Effector memory CD4-positive, alpha-beta T cell (primary cell): ENCODE measurements around the gene ILF3.

Experiments used
- DNase-seq, 3 donors: peaks; one replicate each; pipeline ENCODE4 v3.0.0-alpha.2; 2020
- H3K27ac ChIP-seq: 2 replicates; pipeline ENCODE4 v1.7.0; 2013; ENCODE audit warnings: mild to moderate bottlenecking, low read length, moderate library complexity; ENCODE audit not compliant: insufficient read depth, poor library complexity, severe bottlenecking
- H3K27me3 ChIP-seq: replicated peaks from 2 replicates; pipeline ENCODE4 v1.7.0; 2013; ENCODE audit warnings: mild to moderate bottlenecking, low read length; ENCODE audit not compliant: insufficient read depth, control insufficient read depth, poor library complexity, severe bottlenecking
- H3K36me3 ChIP-seq: 2 replicates; pipeline ENCODE4 v1.7.0; 2013; ENCODE audit warnings: mild to moderate bottlenecking, low read length, moderate library complexity; ENCODE audit not compliant: control insufficient read depth, insufficient read depth
- H3K4me1 ChIP-seq: 2 replicates; pipeline ENCODE4 v1.7.0; 2013; ENCODE audit warnings: low read length, mild to moderate bottlenecking; ENCODE audit not compliant: control insufficient read depth, insufficient read depth, poor library complexity, severe bottlenecking
- H3K4me3 ChIP-seq: 2 replicates; pipeline ENCODE4 v1.7.0; 2013; ENCODE audit warnings: low read length, low read depth, mild to moderate bottlenecking; ENCODE audit not compliant: insufficient read depth, poor library complexity, severe bottlenecking
- H3K9me3 ChIP-seq: 2 replicates; pipeline ENCODE4 v1.7.0; 2013; ENCODE audit warnings: mild to moderate bottlenecking, low read length, moderate library complexity; ENCODE audit not compliant: control insufficient read depth

ILF3 gene

DNA sequence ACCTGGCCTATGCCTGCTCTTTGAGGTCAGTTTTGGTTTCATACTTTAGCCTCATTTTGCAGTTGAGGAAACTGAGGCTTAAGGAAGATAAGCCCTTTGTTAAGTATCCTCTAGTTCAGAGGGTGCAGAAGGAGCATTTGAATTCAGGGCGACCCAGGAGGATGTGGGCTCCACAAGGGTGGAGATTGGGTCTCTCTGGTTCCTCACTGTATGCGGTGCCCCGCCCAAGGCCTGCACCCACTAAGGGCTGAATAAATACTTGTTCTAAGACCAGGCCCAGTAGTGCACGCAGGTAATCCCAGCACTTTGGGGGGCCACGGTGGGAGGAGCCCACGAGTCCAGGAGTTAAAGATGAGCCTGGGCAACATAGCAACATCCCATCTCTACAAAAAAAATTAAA is 29.6 kb upstream of the ILF3 start:
- H3K4me1 ChIP-seq, result peaks cover 19% of the 10 kb centered on the region
- H3K9me3 ChIP-seq, result no peaks in the 10 kb centered on the region
- H3K36me3 ChIP-seq, result peaks cover 29% of the 10 kb centered on the region
- no peak for DNase-seq
- no peak overlapping the region for H3K27ac ChIP-seq
- H3K4me3 ChIP-seq, result no peak overlapping the region
- no peaks in the 10 kb centered on the region for H3K27me3 ChIP-seq

DNA sequence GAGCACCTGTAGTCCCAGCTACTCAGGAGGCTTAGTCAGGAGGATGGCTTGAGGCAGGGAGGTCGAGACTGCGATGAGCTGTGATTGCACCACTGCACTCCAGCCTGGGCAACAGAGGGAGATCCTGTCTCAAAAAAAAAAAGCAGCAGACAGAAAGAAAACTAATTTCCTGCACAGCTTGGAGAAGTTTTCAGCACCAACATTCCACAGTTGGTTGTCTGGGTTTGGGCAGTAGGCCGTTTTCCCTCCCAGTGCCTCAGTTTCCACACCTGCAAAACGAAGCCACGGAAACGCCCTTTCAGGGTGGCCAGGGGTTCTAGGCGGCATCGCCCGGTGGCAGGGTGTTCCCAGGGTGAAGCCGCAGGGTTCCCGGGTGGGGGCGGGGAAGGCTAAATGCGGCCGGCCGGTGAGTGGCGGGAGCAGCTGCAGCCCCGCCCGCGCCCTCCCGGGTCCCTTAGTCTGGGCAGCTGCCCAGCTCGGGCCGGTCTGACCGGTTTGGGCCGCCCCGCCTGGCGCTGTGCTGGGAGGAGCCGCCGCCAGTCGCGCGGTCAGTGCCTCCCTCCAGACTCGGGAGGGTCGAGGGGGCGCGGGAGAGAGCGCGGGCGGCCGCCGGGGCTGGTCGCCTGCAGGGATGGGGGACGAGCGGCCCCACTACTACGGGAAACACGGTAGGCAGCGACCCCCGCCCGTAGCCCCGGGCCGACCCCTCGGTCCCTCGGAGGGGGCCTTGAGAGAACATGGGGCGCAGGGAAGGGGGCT is 29.0 kb upstream of the ILF3 start, which contains the start of gene SLC44A2:
Gene SLC44A2, plus strand, starts transcription at position 551 of the 759 bp plus-strand sequence. Its CDS starts 81 bp downstream, at position 632.
- Histone ChIP-seq H3K4me3 (no peak within 1 kb of the TSS), H3K36me3 (peaks cover 34% of the 10 kb centered on the region), H3K27ac (no peak within 1 kb of the TSS), H3K27me3 (no peaks in the 10 kb centered on the region), H3K9me3 (no peaks in the 10 kb centered on the region), H3K4me1 (peaks cover 19% of the 10 kb centered on the region)
- DNase-seq, result no peak

DNA sequence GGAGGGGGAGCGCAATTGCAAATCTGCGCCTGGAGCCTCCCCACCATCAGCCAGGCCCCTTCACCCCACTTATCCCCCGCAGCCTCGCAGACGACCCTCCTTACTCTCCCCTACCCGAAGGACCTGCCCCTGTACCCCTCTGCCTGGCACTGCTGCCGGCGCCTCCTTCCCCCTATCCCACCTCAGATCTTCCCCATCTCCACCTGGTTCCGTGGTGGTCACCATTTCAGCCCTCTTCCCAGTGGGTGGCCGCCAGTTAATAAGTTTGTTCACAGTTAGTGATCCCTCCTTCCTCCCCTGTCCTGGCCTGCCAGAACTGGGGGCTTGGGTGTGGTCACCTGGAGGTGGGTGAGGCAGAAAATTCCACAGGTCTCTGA is 28.4 kb upstream of the ILF3 start:
- Histone ChIP-seq H3K27me3 (no peaks in the 10 kb centered on the region), H3K27ac (no peak overlapping the region), H3K9me3 (no peaks in the 10 kb centered on the region), H3K36me3 (peaks cover 34% of the 10 kb centered on the region), H3K4me3 (no peak overlapping the region), H3K4me1 (peaks cover 16% of the 10 kb centered on the region)
- DNase-seq, result no peak

DNA sequence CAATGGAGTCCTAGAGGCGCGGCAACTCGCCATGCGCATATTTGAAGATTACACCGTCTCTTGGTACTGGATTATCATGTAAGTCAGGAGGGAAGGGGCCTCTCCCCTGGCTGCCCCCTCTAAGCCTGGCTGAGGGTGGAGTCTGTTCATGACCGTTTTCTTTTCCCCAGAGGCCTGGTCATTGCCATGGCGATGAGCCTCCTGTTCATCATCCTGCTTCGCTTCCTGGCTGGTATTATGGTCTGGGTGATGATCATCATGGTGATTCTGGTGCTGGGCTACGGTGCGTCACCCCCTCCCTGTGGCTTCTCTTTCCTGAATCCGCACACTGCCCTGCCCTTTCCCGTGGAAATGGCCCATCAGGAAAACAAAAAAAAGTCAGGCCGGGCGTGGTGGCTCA is 22.3 kb upstream of the ILF3 start:
- no peaks in the 10 kb centered on the region for H3K4me1 ChIP-seq
- no peak for DNase-seq
- no peak overlapping the region for H3K4me3 ChIP-seq
- H3K36me3 ChIP-seq, result peaks cover 81% of the 10 kb centered on the region
- no peaks in the 10 kb centered on the region for H3K9me3 ChIP-seq
- no peaks in the 10 kb centered on the region for H3K27me3 ChIP-seq
- no peak overlapping the region for H3K27ac ChIP-seq

DNA sequence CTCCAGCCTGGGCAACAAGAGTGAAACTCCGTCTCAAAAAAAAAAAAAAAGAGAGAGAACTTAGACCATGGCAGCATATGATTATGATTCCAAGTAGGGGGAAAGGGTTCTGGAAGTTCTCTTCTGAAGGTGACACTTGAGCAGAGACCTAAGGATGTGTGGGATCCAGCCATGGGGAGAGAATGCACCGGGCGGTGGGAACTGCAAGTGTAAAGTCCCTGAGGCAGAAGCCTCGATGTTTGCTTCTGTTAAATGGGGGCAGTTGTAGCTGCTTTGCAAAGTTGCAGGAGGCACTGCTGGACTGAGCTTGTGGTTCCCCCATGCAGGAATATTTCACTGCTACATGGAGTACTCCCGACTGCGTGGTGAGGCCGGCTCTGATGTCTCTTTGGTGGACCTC is 19.7 kb upstream of the ILF3 start:
- Histone ChIP-seq H3K27me3 (no peaks in the 10 kb centered on the region), H3K4me1 (no peaks in the 10 kb centered on the region), H3K9me3 (no peaks in the 10 kb centered on the region), H3K36me3 (peaks cover 82% of the 10 kb centered on the region), H3K27ac (no peak overlapping the region), H3K4me3 (no peak overlapping the region)
- no peak for DNase-seq

DNA sequence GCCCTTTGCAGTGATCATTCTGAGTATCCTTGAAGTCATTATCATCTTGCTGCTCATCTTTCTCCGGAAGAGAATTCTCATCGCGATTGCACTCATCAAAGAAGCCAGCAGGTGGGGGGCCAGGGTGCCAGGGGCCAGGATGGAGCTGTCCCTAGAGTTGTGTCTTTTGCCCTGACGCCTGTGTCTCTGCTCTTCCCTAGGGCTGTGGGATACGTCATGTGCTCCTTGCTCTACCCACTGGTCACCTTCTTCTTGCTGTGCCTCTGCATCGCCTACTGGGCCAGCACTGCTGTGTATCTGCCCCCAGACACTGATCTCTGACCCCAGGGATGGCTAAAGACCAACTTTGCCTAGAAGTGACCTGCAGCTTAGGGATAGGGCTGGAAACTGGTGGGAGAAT is 19.2 kb upstream of the ILF3 start:
- Histone ChIP-seq H3K4me3 (no peak overlapping the region), H3K27ac (no peak overlapping the region), H3K4me1 (no peaks in the 10 kb centered on the region), H3K36me3 (peaks cover 82% of the 10 kb centered on the region), H3K27me3 (no peaks in the 10 kb centered on the region), H3K9me3 (no peaks in the 10 kb centered on the region)
- DNase-seq, result no peak

DNA sequence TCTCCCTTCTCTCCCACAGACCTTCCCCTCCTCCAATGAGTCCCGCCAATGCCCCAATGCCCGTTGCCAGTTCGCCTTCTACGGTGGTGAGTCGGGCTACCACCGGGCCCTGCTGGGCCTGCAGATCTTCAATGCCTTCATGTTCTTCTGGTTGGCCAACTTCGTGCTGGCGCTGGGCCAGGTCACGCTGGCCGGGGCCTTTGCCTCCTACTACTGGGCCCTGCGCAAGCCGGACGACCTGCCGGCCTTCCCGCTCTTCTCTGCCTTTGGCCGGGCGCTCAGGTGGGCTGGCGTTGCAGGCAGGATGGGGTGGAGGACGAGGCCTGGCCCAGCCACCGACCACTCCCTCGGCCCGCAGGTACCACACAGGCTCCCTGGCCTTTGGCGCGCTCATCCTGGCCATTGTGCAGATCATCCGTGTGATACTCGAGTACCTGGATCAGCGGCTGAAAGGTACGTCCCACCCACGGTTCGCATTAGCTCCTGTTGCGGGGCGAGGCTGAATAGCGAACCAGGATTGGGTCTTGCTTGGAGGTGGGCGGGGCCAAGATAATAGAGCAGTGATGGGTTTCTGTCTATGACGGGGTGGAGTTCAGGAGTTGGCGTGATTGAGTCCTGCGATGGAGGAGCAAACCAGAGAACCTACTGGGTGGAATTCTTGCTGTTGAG is 17.7 kb upstream of the ILF3 start:
- no peaks in the 10 kb centered on the region for H3K4me1 ChIP-seq
- peaks cover 85% of the 10 kb centered on the region for H3K36me3 ChIP-seq
- H3K9me3 ChIP-seq, result no peaks in the 10 kb centered on the region
- H3K27me3 ChIP-seq, result no peaks in the 10 kb centered on the region
- no peak overlapping the region for H3K4me3 ChIP-seq
- no peak for DNase-seq
- no peak overlapping the region for H3K27ac ChIP-seq

DNA sequence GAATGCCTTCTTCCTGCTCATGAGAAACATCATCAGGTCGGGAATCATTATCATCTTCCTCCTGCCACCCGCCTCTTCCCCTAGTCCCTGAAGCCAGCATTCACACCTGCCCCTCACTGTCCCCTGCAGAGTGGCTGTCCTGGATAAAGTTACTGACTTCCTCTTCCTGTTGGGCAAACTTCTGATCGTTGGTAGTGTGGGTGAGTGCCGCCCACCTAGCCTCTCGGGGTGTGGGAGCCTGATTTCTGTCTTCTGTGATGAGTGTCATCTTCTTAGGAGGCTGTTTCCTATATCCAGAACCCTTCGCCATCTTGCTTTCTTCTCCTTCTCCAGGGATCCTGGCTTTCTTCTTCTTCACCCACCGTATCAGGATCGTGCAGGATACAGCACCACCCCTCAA is 16.3 kb upstream of the ILF3 start:
- H3K27me3 ChIP-seq, result no peaks in the 10 kb centered on the region
- peaks cover 83% of the 10 kb centered on the region for H3K36me3 ChIP-seq
- no peak overlapping the region for H3K27ac ChIP-seq
- no peaks in the 10 kb centered on the region for H3K4me1 ChIP-seq
- DNase-seq, result no peak
- no peak overlapping the region for H3K4me3 ChIP-seq
- H3K9me3 ChIP-seq, result no peaks in the 10 kb centered on the region

DNA sequence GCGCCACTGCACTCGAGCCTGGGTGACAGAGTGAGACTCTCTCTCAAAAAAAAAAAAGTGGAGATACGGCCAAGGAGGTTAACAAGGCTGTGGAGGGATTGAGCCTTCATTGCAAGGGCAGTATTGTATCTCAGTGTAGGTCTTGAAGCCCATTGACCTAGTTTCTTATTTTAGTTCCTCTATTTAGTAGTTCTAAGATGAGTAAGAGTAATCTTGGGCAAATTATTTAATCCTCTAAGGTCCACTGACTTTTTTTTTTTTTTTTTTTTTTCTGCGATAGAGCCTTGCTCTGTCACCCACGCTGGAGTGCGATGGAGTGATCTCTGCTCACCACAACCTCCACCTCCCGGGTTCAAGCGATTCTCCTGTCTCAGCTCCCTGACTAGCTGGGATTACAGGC is 14.3 kb upstream of the ILF3 start:
- Histone ChIP-seq H3K4me3 (no peak overlapping the region), H3K4me1 (no peaks in the 10 kb centered on the region), H3K27ac (no peak overlapping the region), H3K9me3 (no peaks in the 10 kb centered on the region), H3K36me3 (peaks cover 81% of the 10 kb centered on the region), H3K27me3 (no peaks in the 10 kb centered on the region)
- DNase-seq, result no peak

DNA sequence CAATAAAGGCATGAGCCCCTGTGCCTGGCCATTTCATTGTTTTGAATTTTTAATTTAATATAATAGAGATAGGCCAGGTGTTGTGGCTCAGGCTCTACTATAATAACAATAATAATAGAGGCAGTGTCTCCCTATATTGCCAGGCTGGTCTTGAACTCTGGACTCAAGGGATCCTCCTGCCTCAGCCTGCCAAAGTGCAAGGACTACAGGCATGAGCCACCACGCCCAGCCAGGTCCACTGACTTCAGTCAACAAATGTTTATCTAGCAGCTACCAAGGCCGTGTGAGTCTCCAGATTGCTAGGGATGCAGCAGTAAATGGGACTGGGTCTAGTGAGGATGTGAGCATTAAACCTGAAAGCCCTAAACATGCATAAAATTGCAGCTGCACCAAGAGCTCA is 13.8 kb upstream of the ILF3 start:
- Histone ChIP-seq H3K27me3 (no peaks in the 10 kb centered on the region), H3K27ac (no peak overlapping the region), H3K4me1 (no peaks in the 10 kb centered on the region), H3K4me3 (no peak overlapping the region), H3K36me3 (peaks cover 75% of the 10 kb centered on the region), H3K9me3 (no peaks in the 10 kb centered on the region)
- DNase-seq, result no peak
